ENCODE data around the gene ADGRA3.

DNA sequence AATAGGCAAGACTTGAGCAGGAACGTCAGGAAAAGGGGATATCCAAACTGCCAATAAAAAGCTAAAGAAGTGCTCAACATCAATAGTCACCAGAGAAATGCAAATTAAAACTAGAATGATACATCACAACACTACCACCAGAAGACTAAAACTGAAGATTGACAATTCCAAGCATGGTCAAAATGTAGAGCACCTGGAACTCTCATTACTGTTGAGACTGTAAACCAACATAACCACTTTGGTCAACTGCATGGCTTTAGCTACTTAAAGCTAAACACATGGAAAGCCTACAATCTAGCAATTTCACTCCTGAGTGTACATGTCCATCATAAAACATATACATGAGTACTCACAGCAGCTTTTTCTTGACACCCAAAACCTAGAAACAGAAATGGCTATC lies 107.4 kb downstream of the ADGRA3 start:
- no peak for TF ChIP-seq EZH2 (IDR thresholded peaks at IDR 0.05; ENCODE audit: borderline replicate concordance, low read depth, low read length, poor library complexity, severe bottlenecking)
- TF ChIP-seq, protein P1, sequence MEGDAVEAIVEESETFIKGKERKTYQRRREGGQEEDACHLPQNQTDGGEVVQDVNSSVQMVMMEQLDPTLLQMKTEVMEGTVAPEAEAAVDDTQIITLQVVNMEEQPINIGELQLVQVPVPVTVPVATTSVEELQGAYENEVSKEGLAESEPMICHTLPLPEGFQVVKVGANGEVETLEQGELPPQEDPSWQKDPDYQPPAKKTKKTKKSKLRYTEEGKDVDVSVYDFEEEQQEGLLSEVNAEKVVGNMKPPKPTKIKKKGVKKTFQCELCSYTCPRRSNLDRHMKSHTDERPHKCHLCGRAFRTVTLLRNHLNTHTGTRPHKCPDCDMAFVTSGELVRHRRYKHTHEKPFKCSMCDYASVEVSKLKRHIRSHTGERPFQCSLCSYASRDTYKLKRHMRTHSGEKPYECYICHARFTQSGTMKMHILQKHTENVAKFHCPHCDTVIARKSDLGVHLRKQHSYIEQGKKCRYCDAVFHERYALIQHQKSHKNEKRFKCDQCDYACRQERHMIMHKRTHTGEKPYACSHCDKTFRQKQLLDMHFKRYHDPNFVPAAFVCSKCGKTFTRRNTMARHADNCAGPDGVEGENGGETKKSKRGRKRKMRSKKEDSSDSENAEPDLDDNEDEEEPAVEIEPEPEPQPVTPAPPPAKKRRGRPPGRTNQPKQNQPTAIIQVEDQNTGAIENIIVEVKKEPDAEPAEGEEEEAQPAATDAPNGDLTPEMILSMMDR (conservative IDR thresholded peaks at IDR 0.05; ENCODE audit: low read depth, low read length): no peak

Data from A673 (cell line).